PC-3 (cell line): ENCODE data around the gene DHRS2.

Source experiments
- EZH2 ChIP-seq: fragments of 300-600 bp; sonication (generic); IDR thresholded peaks from one replicate; pipeline ENCODE4 v1.6.1; 2017; ENCODE audit warnings: antibody characterized with exemption, mild to moderate bottlenecking, low read length; ENCODE audit not compliant: unreplicated experiment
- TF ChIP-seq, protein P1 (sequence below): fragments of 300-600 bp; sonication (generic); conservative IDR thresholded peaks from 2 replicates; pipeline ENCODE4 v1.5.1; 2017; ENCODE audit warnings: antibody characterized with exemption, low read depth, mild to moderate bottlenecking, low read length

- TF ChIP-seq, protein P1, sequence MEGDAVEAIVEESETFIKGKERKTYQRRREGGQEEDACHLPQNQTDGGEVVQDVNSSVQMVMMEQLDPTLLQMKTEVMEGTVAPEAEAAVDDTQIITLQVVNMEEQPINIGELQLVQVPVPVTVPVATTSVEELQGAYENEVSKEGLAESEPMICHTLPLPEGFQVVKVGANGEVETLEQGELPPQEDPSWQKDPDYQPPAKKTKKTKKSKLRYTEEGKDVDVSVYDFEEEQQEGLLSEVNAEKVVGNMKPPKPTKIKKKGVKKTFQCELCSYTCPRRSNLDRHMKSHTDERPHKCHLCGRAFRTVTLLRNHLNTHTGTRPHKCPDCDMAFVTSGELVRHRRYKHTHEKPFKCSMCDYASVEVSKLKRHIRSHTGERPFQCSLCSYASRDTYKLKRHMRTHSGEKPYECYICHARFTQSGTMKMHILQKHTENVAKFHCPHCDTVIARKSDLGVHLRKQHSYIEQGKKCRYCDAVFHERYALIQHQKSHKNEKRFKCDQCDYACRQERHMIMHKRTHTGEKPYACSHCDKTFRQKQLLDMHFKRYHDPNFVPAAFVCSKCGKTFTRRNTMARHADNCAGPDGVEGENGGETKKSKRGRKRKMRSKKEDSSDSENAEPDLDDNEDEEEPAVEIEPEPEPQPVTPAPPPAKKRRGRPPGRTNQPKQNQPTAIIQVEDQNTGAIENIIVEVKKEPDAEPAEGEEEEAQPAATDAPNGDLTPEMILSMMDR, result no peak
- TF ChIP-seq EZH2, result no peak
Observed at GRCh38 chr14:23610815-23611289, 25.3 kb upstream of the DHRS2 start.
